Type B pancreatic cell (in vitro differentiated cells): Measurements from ENCODE around the gene LRRK1. TPM values are rescaled to one million over a fixed set of nuclear protein-coding genes. Genes with fewer than 3 reads are reported as not detected.

Experiments used
- DNase-seq: peaks from one replicate; pipeline ENCODE4 v3.0.0; 2021; ENCODE audit warnings: mixed read lengths; ENCODE audit not compliant: unreplicated experiment; ENCODE audit errors: extremely low spot score
- H3K27ac Mint-ChIP-seq: 2 replicates; pipeline ENCODE4 v1.8.0; 2021; ENCODE audit warnings: mild to moderate bottlenecking, mixed read lengths
- H3K27me3 Mint-ChIP-seq: 2 replicates; pipeline ENCODE4 v1.8.0; 2021; ENCODE audit warnings: mixed read lengths
- H3K36me3 Mint-ChIP-seq: 2 replicates; pipeline ENCODE4 v1.8.0; 2021; ENCODE audit warnings: mixed read lengths
- H3K4me1 Mint-ChIP-seq: one replicate; pipeline ENCODE4 v1.8.0; 2021; ENCODE audit warnings: mixed read lengths; ENCODE audit not compliant: unreplicated experiment
- H3K4me3 Mint-ChIP-seq: 2 replicates; pipeline ENCODE4 v1.8.0; 2021; ENCODE audit warnings: mild to moderate bottlenecking, mixed read lengths
- H3K9me3 Mint-ChIP-seq: 2 replicates; pipeline ENCODE4 v1.8.0; 2021; ENCODE audit warnings: mixed read lengths
- total RNA-seq: library from RNA; stranded (reverse); gene quantifications from 2 replicates; pipeline ENCODE4 v1.2.1, GENCODE V29; 2021; ENCODE audit warnings: low replicate concordance
- TF ChIP-seq, protein P1 (sequence below): fragments of 200-600 bp; sonication (generic); conservative IDR thresholded peaks from 2 replicates; pipeline ENCODE4 v1.5.0; 2021; ENCODE audit warnings: antibody characterized with exemption, mild to moderate bottlenecking

Gene LRRK1
- total RNA-seq, 1 donor from 2014 or later = 2.0 TPM

- Mint-ChIP-seq H3K4me1 (no peaks in the 10 kb centered on the region), H3K27ac (no peak overlapping the region), H3K36me3 (no peaks in the 10 kb centered on the region), H3K9me3 (peaks cover 5% of the 10 kb centered on the region), H3K27me3 (peaks cover 4% of the 10 kb centered on the region), H3K4me3 (no peak overlapping the region)
- TF ChIP-seq, protein P1, sequence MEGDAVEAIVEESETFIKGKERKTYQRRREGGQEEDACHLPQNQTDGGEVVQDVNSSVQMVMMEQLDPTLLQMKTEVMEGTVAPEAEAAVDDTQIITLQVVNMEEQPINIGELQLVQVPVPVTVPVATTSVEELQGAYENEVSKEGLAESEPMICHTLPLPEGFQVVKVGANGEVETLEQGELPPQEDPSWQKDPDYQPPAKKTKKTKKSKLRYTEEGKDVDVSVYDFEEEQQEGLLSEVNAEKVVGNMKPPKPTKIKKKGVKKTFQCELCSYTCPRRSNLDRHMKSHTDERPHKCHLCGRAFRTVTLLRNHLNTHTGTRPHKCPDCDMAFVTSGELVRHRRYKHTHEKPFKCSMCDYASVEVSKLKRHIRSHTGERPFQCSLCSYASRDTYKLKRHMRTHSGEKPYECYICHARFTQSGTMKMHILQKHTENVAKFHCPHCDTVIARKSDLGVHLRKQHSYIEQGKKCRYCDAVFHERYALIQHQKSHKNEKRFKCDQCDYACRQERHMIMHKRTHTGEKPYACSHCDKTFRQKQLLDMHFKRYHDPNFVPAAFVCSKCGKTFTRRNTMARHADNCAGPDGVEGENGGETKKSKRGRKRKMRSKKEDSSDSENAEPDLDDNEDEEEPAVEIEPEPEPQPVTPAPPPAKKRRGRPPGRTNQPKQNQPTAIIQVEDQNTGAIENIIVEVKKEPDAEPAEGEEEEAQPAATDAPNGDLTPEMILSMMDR = no peak
- DNase-seq = no peak
Observed at GRCh38 chr15:100949691-100950090, 30.5 kb downstream of the LRRK1 start.

- TF ChIP-seq, protein P1 = no peak
- Mint-ChIP-seq H3K4me3 (no peak overlapping the region), H3K27me3 (peaks cover 11% of the 10 kb centered on the region), H3K4me1 (no peaks in the 10 kb centered on the region), H3K9me3 (peaks cover 5% of the 10 kb centered on the region), H3K27ac (no peak overlapping the region), H3K36me3 (no peaks in the 10 kb centered on the region)
- no peak for DNase-seq
Observed at GRCh38 chr15:100951965-100952364, 32.8 kb downstream of the LRRK1 start.

- H3K4me3 Mint-ChIP-seq = no peak overlapping the region
- TF ChIP-seq, protein P1 = no peak
Observed at GRCh38 chr15:100952566-100952965, 33.4 kb downstream of the LRRK1 start.

GRCh38 chr15:100958326-100959065 lies 39.3 kb downstream of the LRRK1 start:
- no peak overlapping the region for H3K27ac Mint-ChIP-seq
- H3K9me3 Mint-ChIP-seq = no peaks in the 10 kb centered on the region
- no peak overlapping the region for H3K4me3 Mint-ChIP-seq
- peaks cover 21% of the 10 kb centered on the region for H3K27me3 Mint-ChIP-seq
- H3K4me1 Mint-ChIP-seq = peaks cover 6% of the 10 kb centered on the region
- TF ChIP-seq, protein P1 = no peak
- no peaks in the 10 kb centered on the region for H3K36me3 Mint-ChIP-seq
- DNase-seq = no peak

More at GRCh38 chr15:100952566-100952965, 33.4 kb downstream of the LRRK1 start:
- Mint-ChIP-seq H3K27me3 (peaks cover 12% of the 10 kb centered on the region), H3K36me3 (no peaks in the 10 kb centered on the region), H3K9me3 (peaks cover 5% of the 10 kb centered on the region), H3K4me1 (no peaks in the 10 kb centered on the region), H3K27ac (no peak overlapping the region)
- DNase-seq = no peak

DNA sequence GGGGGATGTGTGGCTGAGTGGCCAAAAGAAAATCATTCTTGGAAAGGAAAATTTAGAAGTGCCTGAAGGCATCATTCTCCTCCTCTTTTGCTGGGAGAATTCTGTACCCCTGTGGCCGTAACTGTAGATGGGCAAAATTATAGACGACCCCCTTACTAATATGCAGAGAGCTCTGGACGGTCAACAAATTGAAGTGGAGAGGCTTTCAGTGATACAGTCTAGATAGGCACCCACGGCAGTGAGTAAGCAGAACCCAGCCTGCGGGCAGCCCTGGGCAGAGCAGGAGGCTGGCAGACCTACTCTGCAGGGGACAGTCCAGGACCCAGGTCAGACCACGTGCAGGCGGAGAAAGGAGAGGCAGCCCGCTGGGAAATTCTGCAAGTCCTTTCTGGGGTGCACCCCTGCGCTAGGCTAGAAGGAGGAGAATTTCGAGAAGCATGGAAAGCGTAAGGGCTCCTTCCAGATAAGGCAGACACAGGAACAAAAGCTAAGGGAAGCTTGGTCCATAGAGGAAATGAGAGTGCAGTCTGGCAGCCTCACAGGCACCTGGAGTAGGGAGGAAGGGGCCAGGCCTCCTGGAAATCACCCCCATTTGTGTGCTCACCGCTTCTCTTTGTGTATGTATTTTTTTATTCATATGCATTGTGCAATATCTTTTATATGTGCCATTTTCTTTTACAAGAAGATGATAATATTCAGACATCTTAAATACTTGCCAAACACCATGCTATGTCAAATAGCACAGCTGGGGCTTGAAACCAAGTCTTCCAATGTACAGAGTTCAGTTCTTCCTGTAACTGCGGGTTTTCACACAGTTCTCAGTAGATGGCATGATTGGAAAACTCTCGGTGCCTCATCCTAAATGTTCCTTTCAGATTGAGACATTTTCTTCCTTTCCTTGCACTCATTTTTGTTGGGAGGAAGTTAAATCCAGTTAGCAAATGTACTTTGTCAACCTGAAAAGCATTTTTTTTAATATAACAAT lies 40.2 kb downstream of the LRRK1 start:
- Mint-ChIP-seq H3K9me3 (no peaks in the 10 kb centered on the region), H3K27me3 (peaks cover 21% of the 10 kb centered on the region), H3K36me3 (no peaks in the 10 kb centered on the region), H3K27ac (no peak overlapping the region), H3K4me1 (peaks cover 6% of the 10 kb centered on the region), H3K4me3 (no peak overlapping the region)
- TF ChIP-seq, protein P1 = no peak
- DNase-seq = no peak
